Activated naive CD4-positive, alpha-beta T cell (primary cell): ENCODE data around the gene CASP10.
A peak's percentile ranks its signal among the peaks of the same experiment; 100 is the strongest.

Experiments used
- DNase-seq, 4 experiments: peaks; one replicate each; lab custom pipeline; 2025; lab: John Stamatoyannopoulos, UW

Gene CASP10

DNA sequence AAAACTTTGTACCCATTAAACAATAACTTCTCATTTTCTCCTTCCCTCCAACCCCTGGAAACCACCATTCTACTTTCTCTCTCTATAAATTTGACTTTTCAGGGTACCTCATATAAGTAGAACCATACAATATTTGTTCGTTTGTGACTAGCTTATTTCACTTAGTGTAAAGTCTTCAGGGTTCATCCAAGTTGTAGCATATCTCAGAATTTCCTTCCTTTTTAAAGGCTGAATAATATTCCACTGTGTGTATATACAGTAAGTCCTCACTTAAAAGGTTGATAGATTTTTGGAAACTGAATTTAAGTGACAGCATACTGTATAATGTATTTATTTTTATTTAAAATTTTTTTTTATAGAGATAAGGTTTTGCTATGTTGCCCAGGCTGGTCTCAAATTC is 13.9 kb downstream of the CASP10 start:
- DNase-seq, result no peak

DNA sequence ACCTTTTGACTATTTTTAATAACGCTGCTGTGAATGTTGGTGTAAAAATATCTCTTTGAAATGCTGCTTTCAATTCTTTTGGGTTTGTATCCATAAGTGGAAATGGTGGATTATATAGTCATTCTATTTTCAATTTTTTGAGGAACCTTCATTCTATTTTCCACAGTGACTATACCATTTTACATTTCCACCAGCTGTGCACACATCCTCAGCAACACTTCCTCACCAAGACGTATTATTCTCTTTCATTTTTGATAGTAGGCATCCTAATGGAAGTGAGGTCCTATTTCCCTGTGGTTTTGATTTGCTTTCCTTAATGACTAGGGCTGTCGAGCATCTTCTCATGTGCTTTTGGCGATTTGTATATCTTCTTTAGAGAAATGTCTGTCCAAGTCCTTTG is 14.8 kb downstream of the CASP10 start:
- DNase-seq, result no peak

DNA sequence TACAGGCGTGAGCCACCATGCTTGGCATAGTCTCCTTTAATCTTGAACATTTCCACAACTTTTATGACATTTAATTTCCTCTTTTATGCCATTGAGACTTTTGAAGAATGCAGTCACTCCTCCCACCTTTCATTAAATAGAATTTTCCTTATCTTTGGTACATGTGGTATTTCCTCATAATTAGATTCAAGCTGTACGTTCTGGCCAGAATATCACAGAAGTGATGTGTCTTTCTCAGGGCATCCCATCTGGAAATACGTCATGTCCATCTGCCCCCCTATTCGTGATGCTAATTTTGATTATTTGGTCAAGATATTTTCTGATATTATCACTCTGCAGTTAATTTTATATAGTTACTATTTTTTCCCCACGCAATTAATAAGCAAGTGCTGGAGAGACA is 16.9 kb downstream of the CASP10 start:
- DNase-seq, result no peak

DNA sequence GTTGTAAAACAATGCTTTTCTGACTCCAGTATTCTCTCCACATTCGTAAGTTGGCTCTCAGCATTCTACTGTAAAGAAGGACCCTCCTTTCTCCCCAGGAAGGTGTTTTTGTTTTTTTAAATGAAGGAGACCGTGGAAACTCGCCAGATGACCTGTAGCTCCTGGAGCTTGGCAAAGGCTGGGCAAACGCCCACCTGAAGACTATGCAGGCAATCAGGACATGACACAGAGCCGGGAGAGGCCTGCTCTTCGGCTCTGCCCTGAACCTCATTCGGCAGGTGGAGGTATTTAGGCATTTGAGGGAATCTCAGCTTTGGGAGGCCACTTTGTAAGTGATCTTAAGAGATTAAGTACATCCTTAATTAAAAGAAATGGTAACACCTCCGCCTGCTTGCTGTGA is 17.4 kb downstream of the CASP10 start:
- DNase-seq, result no peak

DNA sequence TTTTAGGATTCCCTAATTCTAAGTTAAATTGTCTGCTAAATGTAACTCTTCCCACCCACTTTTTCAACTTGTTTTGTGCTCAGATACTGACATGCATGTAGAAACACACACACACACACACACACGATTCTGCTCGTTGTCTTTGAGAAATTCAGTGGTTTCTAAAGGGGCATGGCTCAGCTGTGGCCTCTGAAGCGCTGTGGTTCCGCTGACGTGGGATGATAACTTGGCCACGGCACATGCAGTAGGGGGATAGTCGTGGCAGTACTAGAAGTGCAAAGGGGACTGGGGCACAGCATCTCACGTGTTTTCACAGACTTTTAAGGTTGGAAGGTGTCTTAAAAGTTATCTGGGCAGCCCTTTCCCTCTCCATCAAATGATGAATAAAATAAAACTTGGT is 18.4 kb downstream of the CASP10 start:
- DNase-seq, result no peak

DNA sequence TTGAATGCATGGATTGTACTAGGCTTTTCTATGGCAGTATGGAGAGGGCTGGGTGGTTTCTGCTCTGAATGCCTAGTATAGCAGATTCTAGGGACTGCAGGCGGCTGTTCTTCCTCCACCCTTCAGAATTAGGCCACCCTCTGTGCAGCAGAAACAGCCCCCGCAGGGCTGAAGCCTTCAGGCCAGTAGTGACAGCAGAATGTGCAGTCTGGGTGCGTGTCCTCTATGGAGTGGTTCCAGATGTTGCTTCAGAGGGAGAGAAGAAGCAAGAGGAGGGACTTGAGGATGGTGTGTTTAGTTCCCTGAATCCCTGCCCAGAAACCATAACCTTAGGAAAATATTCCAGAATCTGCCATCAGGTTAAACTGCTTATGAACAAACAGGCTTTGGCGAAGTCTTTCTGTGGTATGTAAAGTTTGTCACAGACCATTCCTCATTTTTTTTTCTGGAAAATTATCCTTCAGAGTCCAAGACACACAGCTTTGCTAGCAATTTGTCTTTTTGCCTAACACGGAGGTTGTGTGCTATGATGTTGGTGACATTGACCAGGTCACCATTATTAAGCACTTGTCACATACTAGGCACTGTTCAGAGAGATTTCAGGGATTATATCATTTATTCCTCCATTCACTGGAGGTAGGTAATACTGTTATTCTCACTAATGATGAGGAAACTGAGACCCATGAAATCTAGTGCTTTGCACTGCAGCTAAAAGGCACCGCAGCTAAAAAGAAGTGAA is 21.1 kb downstream of the CASP10 start:
- no peak for DNase-seq

DNA sequence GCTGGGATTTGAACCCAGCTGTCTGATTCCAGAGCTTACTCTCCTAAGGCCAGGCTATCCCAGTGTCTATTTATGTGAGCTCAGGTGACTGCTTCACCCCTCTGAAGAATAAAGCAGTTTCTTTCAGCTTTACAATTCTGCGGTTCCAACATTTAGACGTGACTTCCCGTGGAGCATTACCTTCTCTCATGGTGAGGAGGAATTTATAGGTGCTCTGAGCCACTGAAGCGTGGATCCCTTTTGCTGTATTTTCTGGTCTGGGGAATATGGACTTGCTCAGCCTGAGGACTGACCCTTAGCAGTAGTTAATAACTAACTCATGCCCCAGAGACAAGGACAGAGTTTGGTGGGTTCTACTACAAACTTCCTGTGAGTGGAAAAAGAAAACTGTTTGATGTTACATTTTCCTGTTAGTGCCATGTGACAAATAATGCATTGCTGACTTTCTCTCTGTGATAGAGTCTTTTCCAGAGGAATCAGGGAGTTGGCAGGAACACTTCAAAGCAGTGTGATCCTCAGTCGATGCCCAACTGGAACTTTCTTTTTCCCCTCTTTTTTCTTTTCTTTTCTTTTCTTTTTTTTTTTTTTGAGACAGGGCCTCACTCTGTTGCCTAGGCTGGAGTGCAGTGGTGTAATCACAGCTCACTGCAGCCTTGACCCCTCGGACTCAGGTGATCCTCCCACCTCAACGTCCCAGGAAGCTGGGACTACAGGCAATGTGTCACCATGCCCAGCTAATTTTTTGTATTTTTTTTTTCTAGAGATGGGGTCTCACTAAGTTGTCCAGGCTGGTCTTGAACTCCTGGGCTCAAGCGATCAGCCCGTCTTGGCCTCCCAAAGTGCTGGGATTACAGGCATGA is 21.9 kb downstream of the CASP10 start:
- DNase-seq, result no peak

DNA sequence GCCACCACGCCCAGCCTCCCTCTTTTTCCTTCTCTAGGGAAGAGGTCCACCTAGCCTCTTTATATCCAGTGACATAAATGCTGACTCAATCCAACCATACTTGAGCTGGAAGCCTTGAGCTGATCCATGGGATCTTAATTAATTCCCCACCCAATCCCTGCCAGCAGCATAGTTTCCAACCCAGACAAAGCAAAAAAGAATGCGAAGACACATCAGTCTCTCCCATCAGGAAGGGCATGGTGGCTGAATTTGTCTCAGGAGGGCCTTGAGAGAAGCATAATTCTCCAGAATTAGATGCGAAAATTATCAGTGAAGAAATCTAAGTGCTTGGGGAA is 22.5 kb downstream of the CASP10 start:
- no peak for DNase-seq

DNA sequence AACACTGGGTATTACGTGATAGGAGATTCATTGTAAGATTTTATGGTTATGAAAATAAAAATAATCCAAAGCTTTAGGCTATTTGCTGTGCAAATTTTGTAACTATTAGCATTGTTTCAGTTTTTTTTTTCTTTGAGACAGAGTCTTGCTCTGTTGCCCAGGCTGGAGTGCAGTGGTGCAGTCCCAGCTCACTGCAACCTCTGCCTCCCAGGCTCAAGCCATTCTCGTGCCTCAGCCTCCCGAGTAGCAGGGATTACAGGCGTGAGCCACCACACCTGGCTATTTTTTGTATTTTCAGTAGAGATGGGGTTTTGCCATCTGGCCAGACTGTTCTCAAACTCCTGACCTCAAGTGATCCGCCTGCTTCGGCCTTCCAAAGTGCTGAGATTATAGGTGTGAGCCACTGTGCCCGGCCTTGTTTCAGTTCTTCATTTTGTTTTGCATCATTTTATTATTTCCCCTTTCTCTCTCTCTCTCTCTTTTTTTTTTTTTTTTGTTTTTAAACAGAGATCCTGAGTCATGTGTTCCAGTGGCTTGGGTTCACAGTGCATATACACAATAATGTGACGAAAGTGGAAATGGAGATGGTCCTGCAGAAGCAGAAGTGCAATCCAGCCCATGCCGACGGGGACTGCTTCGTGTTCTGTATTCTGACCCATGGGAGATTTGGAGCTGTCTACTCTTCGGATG is 25.8 kb downstream of the CASP10 start:
- no peak for DNase-seq

DNA sequence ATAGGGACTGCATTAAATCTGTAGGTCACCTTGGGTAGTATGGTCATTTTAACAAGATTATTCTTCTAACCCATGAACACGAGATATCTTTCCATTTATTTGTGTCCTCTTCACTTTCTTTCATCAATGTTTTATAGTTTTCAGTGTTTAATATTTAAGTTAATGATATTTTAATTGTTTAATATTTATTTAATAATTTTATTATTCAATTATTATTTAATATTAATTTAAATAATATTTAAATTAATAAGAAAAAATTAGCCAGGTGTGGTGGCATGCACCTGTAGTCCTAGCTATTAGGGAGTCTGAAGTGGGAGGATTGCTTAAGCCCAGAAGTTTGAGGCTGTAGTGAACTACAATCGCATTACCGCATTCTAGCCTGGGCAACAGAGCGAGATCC is 33.0 kb downstream of the CASP10 start:
- no peak for DNase-seq

DNA sequence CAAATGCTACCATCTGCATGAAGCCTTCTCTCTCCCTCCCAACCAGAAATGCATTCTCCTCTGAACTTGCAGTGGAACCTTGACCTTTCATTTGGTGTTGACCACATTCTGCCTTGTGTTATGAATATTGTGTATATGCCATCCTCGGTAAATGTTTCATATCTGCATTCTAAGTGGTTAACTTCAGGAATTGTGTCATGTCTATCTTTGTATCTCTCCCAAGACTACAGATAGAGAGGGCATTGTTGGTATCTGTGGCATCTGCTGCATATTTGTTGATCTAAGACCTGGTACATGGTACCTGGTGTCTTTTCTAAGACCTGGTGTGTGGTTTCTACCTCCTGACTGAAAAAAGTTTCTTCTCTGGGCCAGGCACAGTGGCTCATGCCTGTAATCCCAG is 34.0 kb downstream of the CASP10 start:
- DNase-seq, result no peak

DNA sequence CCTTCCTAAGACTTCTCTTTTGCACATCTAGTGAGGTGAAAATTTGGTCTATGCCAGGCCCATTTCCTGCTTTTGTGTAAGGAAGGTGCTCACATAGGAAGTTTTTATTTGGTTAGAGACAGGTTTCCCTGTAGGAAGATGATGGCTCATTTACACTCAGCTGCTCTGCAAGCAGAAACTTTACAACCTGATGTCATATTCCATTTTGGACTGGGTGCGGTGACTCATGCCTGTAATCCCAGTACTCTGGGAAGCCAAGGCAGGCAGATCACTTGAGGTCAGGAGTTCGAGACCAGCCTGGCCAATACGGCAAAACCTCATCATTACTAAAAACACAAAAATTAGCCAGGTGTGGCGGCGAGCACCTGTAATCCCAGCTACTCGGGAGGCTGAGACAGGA is 35.8 kb downstream of the CASP10 start:
- DNase-seq, result no peak

DNA sequence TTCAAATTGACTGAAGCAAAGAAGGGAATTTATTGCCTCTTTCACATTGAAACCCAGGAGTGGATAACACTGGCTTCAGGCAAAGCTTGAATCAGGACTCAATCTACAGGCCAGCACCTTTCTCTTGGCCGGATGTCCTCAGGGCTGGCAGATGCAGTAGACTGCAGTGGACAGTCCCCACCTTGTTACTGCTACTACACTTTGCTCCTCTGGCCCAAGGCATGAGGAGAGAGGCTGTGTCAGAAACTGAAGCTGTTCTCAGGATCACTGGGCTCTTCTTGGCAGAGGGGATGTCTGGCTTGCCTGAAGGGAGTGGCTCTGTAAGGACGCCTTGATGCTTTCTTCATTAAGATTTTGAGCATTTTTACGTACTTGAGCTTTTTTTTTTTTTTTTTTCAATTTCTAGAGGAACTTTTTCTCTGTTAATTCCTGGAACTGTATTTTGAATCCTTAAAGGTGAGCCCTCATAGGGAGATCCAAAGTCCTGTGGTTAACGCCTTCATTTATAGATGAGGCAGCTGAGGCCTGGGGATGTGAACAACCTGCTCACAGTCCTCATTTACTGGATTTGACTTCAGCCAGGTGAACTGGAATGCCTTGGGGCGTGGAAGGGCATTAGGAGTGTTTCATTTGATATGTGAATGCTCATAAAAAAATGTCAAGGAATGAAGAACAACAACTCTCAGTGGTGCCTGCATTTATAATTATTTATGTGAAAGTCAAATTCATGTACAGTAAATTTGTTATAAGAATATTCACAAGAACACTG is 36.6 kb downstream of the CASP10 start:
- DNase-seq, result no peak

DNA sequence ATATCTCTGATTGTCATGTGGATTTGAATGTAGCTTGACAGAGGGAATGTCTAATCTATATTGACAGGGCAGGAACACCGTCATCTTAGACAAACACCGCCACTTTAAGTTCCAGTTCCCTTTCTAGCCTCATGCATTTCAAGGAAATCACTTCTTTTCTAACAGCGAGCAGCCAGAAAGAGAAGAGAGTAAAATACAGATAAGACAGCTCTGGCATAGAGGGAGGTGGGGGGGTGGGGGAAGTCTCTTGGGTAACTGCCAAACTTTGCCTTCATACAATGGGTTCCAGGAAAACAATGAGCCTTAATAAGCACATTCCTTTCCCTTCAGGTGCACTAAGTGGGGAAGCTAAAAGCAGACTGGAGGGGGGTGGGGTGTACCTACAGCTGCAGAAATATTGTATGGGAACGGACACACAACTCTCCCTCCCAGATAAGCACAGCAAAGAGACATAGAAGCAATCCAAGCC is 37.2 kb downstream of the CASP10 start:
- no peak for DNase-seq

DNA sequence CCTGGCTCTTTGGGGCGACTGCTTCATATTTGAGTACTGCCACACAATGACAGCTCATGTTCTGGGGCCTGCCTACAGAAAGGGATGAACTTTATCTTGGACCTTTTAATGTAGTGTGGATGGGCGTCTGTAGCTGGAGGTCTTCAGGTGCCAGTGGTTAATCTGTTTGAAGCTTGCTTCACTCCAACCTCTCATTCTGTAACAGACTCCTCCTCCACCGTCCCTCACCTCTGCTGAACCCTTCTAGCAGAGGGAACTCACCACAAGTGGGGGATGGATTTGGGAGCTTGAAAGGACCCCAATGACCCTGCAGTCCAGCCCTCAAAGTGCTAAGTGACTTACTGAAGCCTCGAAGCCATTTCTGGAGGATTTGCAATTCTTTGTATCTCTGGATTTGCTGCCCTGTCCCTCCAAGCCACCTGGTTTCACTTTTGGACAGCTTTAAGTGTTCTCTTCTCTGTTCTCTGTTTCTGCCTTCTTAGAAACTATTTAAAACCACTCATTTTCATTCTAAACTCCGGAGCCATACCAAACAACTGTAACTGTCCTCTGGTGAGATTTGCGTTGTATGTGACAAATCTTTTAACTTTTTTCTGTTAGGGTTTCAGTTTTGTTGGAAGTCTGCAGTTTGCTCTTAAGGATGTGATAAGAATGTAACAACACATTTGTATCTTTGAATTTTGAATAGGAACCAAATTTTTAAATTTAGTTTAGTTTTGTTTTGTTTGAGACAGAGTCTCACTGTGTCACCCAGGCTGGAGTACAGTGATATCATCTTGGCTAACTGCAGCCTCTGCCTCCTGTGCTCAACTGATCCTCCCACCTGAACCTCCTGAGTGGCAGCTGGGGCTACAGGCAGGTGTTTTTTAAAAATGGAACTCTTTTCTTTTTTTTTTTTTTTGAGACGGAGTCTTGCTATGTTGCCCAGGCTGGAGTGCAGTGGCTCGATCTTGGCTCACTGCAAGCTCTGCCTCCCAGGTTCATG is 40.4 kb downstream of the CASP10 start:
- no peak for DNase-seq

DNA sequence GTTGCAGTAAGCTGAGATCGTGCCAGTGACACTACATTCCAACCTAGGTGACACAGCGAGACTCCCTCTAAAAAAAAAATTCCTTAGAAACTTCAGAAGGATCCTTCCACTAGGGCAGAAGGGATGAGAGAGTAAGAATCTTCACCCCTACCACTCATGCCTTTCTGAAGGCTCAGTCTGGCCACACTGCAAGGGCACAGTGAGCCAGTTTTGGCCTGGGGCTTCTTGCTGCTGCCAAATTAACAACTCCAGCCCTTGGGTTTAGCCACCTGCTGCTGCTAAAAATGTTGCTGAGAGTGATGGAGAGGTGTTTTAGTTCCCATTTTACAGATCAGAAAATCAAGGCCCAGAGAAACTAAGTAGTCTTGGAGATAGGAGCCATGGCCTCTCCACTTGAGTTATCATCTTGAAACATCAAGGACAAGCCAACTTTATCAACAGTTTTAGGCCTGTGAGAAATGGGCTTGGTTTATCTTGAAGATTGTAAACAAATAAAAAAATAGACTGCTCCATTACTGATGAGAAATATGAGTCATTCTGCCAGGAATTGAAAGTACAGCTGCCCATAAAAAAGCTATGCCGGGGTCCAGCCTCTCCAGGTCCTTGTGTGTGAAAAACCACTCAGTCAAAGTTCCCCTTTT is 45.5 kb downstream of the CASP10 start:
- no peak for DNase-seq

DNA sequence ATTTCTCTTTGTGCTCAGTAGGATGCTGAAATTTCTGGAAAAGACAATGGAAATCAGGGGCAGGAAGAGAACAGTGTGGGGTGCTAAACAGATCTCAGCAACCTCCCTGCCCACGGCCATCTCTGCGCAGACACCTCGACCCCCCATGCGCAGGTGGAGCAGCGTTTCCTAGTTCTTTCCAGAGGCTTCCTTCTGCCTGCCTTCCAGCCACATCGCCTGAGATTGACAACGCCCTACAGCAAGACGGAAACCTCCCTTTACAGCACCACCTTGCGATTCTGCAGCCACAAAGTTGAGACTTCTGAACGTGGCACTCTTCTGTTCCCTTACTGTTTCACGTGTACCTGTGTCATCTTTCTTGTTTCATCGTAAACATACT is 46.0 kb downstream of the CASP10 start:
- no peak for DNase-seq

DNA sequence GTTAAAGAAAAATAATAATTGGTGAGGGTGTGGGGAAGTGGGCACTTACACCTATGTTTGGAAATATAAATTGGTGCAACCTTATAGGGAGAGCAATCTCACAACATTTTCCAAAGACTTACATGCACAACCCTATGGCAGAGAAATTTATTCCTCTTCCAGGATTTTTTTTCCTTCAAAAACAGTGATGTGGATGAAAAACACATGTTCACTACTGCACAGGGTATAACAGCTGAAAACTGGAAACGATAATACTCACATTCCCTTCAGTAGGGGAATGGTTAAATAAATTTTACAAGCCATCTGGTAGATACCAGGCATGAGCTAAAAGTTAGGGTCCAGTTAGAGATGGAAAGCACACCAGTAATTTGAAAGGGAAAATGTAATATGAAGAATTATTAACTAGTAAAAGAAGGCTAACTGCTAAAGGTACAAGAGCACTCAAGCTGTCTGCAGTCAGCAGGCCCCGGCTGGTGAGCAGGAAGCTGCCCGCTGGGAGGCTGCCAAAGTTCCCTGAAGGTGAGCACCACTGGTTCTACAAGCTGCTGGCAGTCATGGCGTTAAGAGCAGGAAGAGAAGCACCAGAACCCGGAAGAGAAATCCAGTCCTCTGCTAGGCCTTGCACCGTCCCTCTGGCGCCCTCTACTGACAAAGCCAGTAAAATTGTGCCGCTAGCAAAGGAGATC is 49.0 kb downstream of the CASP10 start:
- peak; percentile 46 to 76 (median 72) for DNase-seq

DNA sequence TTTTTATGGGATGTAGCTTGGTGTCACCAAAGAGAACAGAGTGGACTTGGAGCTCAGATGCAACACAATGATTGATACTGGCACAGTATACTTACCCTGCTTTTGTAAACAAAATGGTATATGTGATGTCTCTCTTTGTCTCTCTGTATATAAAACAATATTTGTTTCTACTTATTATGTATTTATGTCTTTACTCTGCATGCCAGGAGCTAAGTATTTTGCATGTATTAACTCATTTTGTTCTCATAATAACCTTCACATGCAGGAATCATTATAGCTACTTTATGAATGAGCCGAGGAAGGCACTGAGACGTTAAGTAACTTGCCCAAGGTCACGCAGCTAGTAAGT is 49.5 kb downstream of the CASP10 start:
- DNase-seq, result no peak
